ENCODE measurements around the gene OR56A4.

The OR56A4 gene, protein sequence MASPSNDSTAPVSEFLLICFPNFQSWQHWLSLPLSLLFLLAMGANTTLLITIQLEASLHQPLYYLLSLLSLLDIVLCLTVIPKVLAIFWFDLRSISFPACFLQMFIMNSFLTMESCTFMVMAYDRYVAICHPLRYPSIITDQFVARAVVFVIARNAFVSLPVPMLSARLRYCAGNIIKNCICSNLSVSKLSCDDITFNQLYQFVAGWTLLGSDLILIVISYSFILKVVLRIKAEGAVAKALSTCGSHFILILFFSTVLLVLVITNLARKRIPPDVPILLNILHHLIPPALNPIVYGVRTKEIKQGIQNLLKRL

GRCh38 chr11:6006846-6007245 is at the start of gene OR56A4:
Gene OR56A4 (minus strand): TSS chr11:6006946. CDS start chr11:6002992, 3,954 bp downstream.
- DNase-seq: no peak

DNA sequence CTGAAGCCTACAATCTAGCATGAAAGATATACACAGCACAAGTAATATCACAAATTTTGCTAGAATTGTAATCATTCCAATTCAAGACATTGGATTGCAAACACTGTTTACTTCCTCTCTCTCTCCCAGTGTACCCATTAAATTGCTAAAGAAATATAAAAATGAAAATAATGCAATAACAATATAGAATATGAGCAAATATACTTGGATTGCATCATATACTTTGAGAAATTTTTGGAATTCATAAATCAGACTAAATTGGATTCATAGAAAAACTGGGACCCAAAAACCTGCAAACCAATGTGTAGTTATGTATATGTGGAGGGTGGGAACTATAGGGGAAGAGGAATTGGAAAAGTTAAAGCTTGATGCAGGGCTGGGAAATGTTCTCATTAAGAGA is 48.8 kb upstream of the OR56A4 start:
- DNase-seq: no peak

GRCh38 chr11:6052374-6052773 is 45.6 kb upstream of the OR56A4 start:
- no peak for DNase-seq

DNA sequence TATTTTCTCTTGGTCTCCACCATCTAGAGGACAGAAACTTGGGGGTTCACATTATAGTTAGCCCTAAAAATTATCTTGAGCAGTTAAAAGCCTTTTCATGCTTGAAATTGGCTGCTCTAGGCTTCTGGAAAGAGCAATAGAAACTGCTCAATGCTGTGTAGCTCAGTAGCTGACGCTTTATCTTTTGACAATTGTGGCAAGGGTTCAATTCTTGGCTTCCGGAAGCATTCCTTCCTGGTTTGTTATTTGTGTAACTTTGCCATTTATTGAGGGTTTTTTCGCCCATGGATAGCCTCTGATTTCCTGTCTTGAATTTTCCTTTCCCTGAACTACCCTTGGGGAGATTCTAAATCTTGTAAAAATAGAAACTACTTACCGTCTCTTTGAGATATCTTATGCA is 34.1 kb upstream of the OR56A4 start:
- no peak for DNase-seq

DNA sequence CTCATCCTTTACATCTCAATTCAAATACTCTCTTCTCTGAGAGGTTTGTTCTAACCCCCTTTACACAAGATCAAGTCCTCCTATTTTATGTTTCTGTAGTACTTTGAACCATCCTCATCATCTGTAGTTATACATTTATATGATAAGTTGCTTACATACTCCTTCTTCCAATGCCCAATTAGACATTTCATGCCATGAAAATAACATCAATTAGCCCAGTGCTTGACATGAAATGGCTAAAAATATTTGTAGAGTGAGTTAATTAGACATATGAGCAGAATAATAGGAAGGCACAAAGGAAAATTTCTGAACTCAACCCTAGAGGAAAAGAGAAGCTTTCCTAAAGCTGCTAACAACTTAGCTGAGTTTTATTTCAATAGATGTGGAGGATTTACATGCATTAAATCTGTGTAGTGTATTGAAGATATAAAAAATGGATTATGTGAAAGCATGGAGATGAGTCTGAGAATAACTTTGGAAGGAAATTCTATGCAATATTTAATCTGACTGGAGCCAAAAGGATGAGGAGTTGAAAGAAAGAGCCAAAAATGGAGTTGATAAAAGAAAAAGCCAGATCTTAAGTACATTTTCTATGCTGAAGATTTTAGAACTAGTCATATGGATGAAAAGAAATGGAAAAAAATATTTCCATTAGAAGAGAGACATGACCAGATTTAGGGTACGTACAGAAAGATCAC is 24.1 kb upstream of the OR56A4 start, which contains the start of gene OR56A1:
Gene OR56A1, minus strand, starts transcription at position 51 of the 698 bp plus-strand sequence. CDS start 3,066 bp downstream, outside the sequence.
- DNase-seq: no peak

DNA sequence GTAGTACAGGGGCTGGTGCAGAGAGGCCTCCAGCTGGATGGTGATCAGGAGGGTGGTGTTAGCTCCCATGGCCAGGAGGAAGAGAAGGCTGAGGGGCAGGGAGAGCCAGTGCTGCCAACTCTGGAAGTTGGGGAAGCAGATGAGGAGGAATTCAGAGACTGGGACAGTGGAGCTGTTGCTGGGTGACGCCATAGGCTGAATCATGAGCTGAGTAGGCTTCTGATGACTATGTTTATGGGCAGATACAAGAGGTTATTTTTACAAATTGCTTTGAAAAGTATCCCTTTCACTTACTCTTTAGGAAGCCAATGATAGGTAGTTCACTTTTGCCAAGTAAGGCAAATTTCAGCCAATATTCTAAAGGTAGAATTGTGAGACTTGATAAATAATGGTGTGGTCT is 20.8 kb upstream of the OR56A4 start:
- DNase-seq: no peak

DNA sequence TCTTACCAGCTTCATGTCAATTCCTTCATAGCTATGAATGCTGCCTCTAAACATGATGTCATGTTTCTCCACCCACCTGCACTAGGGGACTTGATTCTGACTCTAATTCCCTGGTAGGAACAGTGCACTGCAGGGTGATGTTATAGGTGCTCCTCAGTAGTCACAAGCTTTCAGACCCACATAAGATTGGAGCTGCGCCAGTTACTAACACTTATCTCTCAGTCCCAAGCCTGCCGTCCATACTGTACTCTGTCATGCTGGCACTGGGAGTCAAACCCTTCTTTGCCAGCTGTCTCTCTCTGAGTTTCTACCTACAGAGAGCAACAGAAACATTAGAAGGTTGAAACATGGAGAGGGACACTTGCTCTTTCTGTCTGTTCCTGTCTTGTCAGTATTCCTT is 18.3 kb upstream of the OR56A4 start:
- no peak for DNase-seq

DNA sequence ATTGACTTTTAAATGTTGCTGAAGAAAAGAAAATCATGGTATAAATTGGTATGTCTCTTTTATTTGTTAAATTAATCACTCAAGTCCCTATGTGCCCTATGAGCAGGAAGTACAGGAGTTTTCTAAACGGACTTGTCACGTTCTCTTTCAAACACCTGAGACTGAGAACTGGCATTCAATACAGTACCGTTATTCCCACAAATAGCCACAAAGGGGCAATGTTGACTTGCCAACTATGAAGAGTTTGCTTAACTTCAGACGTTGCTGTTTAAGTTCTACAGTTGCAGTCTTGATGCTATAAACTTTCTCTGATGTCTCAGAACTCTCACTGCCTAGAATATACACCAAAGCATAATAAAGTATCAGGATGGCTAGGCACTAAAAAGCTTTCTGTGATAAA is 16.2 kb upstream of the OR56A4 start:
- no peak for DNase-seq

GRCh38 chr11:6013042-6013441 is 6.3 kb upstream of the OR56A4 start:
- DNase-seq: no peak

- DNase-seq: no peak
These were observed 5.4 kb upstream of the OR56A4 start for GRCh38 chr11:6012035-6012668.

- DNase-seq: no peak
These were observed 351 bp downstream of the OR56A4 start for GRCh38 chr11:6006395-6006794.

DNA sequence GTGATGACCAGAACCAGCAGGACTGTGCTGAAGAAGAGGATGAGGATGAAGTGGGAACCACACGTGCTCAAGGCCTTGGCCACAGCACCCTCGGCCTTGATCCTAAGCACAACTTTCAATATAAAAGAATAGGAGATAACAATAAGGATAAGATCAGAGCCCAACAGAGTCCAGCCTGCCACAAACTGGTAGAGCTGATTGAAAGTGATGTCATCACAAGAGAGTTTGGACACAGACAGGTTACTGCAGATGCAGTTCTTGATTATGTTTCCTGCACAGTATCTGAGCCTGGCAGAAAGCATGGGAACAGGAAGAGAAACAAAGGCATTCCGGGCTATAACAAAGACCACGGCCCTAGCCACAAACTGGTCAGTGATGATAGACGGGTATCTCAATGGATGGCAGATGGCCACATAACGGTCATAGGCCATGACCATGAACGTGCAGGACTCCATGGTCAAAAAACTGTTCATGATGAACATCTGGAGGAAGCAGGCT is 4.5 kb downstream of the OR56A4 start:
- DNase-seq: no peak

DNA sequence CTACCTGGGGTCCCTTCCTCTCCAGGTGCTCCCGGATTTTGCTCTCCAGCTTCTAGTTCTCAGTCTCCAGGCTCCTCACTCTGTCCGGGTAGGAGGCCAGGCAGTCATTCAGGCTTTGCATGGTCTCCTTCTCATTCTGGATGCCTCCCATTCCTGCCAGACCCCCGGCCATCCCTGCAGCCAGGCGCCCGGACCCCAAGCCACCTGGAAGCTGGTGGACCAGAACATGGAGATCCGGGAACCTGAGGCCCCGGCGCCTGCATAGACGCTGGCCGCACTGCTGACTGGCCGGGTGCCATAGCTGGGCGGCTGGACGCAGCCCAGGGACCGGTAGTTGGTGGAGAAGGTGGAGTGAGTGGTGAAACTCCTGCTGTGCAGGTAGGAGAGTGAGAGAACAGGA is 12.0 kb downstream of the OR56A4 start:
- DNase-seq: no peak

GRCh38 chr11:5992604-5993251 is 14.0 kb downstream of the OR56A4 start:
- DNase-seq: no peak

- DNase-seq: no peak
These were observed 14.6 kb downstream of the OR56A4 start for GRCh38 chr11:5992150-5992549.

DNA sequence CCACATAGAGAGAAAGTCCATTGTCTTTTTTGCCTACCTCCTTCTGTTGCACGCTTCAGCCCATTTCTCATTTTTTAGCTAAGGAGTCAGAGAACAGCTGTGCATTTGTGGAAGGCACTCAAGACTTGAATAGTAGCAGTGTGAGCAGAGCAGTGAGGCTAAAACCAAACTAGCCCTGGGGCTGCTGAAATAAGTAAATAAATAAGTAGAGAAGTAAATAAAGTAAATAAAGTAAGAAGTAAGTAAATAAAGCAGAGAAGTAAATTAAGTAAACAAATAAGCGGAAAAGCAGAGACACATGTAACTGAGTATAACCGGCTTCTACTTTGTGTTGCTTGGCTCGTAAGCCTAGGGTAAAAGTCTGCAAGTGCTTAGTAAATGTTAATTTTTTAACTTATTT is 17.5 kb downstream of the OR56A4 start:
- no peak for DNase-seq

DNA sequence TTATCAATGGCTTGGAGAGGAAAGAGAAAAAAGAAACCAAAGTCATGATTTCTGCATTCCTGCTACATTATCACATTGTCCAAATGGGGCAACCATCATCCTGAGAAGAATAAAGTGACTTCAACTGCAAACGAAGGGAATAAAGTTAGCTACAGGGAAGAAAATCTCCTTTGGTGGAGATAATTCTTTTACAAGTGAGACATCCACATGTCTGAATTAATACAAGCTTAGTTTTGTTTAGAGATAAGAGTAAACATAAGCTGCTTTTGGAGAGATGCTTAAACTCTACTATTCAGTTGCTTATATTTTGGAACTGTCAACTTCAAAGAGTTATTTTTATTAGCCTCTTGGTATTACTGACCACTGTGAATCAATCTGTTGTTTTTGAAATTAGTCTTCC is 19.9 kb downstream of the OR56A4 start, which contains the start of gene OR52L1:
Gene OR52L1, minus strand, starts transcription at position 101 of the 400 bp plus-strand sequence. Its CDS starts 55 bp downstream, at position 46.
- DNase-seq: no peak

- no peak for DNase-seq
These were observed 23.3 kb downstream of the OR56A4 start for GRCh38 chr11:5983443-5983842.

- no peak for DNase-seq
These were observed 33.2 kb downstream of the OR56A4 start for GRCh38 chr11:5973530-5973929.

DNA sequence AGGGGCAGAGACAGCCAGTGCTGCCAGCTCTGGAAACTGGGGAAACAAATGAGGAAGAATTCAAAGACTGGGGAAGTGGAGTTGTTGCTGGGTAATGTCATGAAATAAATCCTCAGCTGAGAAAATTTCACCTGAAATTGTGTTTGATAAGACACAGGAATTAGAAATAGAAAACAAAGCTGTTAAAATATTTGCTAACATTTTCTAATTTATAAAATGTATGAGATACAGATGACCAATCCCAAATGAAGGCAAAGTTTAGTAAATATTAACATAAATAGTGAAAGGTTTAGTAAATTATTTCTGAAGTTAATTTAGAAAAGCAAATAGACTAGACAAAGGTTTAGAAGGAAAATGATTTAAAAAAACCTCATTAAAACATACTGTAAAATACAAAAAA is 38.4 kb downstream of the OR56A4 start, which contains the start of gene OR56A5:
Gene OR56A5, minus strand, starts transcription at position 101 of the 400 bp plus-strand sequence. Its CDS starts 0 bp downstream, at position 101.
- DNase-seq: no peak

- DNase-seq: no peak
These were observed 39.0 kb downstream of the OR56A4 start for GRCh38 chr11:5967708-5968107.

GRCh38 chr11:5966958-5967357 is 39.8 kb downstream of the OR56A4 start:
- no peak for DNase-seq

Data from activated naive CD4-positive, alpha-beta T cell treated with Interleukin-2 at 50 U/mL for 16 hours (primary cell).